Psoas muscle (tissue), 8 donors: Measurements from ENCODE around the gene ALDH3A2. TPM values are rescaled to one million over a fixed set of nuclear protein-coding genes. Genes with fewer than 3 reads are reported as not detected.
A peak's percentile ranks its signal among the peaks of the same experiment; 100 is the strongest.

Experiments used
- ATAC-seq, 4 donors: fragments of 200-7000 bp; cut with Tn5 transposase; one replicate each; pipeline ENCODE4 v1.9.1; 2020; ENCODE audit warnings: moderate library complexity in 3 of 4, mild to moderate bottlenecking in 2 of 4
- DNase-seq, 2 donors: peaks; one replicate each; pipeline ENCODE4 v3.0.0-alpha.2; 2020
- H3K27ac ChIP-seq: fragments of 200-600 bp; one replicate; pipeline ENCODE4 v1.8.0; 2022
- H3K27me3 ChIP-seq, 3 donors: fragments of 200-600 bp in 1 of 3; one replicate each; pipeline versions ENCODE4 v1.6.1 to v1.8.0; 2013 to 2022; ENCODE audit warnings: low read length in 2 of 3, mild to moderate bottlenecking in 2 of 3, moderate library complexity in 1 of 3; ENCODE audit not compliant: insufficient read depth in 3 of 3
- H3K36me3 ChIP-seq, 2 donors: fragments of 200-600 bp in 1 of 2; one replicate each; pipeline versions ENCODE4 v1.6.1 to v1.8.0; 2013 to 2022; ENCODE audit warnings: low read depth in 1 of 2, mild to moderate bottlenecking in 1 of 2, moderate library complexity in 1 of 2; ENCODE audit not compliant: insufficient read depth in 1 of 2
- H3K4me1 ChIP-seq: fragments of 200-600 bp; one replicate; pipeline ENCODE4 v1.8.0; 2022
- H3K4me3 ChIP-seq: fragments of 200-600 bp; one replicate; pipeline ENCODE4 v1.8.0; 2022; ENCODE audit warnings: mild to moderate bottlenecking
- H3K9me3 ChIP-seq: fragments of 200-600 bp; one replicate; pipeline ENCODE4 v1.8.0; 2022
- WGBS, 3 donors: extraction: QIAGEN DNeasy Blood & Tissue Kit; methylation state at CpG; one replicate each; pipeline versions ENCODE4 v1.1.6 to v1.1.7; 2013; 5-methylcytosine and 5-hydroxymethylcytosine counted together
- intact Hi-C, 2 donors: fragments of 100-400 bp; cut with DNase I; formaldehyde crosslinking; loops; one replicate each; pipeline versions ENCODE4 v1.11.0 to v1.14.2; 2022
- long read RNA-seq, 2 donors: library from polyadenylated mRNA; unstranded; transcript quantifications; one replicate each; pipeline ENCODE4 v2.0.0, GENCODE V29; 2021
- polyA plus RNA-seq, 3 donors: library from polyadenylated mRNA; stranded (reverse); fragments of 200-250 nt; gene quantifications; one replicate each; pipeline ENCODE4 v1.2.3, GENCODE V29; 2013
- total RNA-seq, 4 donors: library from RNA; stranded (reverse); fragmentation: NEBNext Ultra II Directional in 2 of 4; extraction: Animal tissue kit (Norgen Biotek cat#: 25700) in 2 of 4; gene quantifications; one replicate each; pipeline versions ENCODE4 v1.2.1 to v1.2.4, GENCODE V29; 2021 to 2023
- TF ChIP-seq, protein P1 (sequence below): fragments of 200-600 bp; IDR thresholded peaks from one replicate; pipeline ENCODE4 v1.8.0; 2022; ENCODE audit warnings: antibody characterized with exemption
- donor health status: healthy with polysubstance abuse.
- donor health status: DM: no; HTN: no; CAD: no; lungs with moderate emphysema.
- donor health status: Bipolar disorder and iron deficiency.
- donor health status: healthy.
- donor health status: DM: yes; HTN: yes; CAD: no.
- donor health status: DM: no; HTN: no; CAD: no.
- donor health status: DM: no; HTN: no; CAD: no.
- donor health status: DM: yes; HTN: yes; CAD: no.

Gene ALDH3A2
- total RNA-seq, result 100 to 1,000 TPM in 1 of 4 donors, 10 to 100 TPM in 3; 57.6 to 229 (median 86.2) TPM
- polyA plus RNA-seq, result 10 to 100 TPM; 32.9 to 78.1 (median 68.6) TPM
- long read RNA-seq, donor 1, transcript ALDH3A2-203 (11 exons, 3,640 nt), result minor isoform, 5 of 188 reads
- long read RNA-seq, donor 1, transcript ALDH3A2-210 (1 exons, 3,512 nt), result minor isoform, 13 of 188 reads
- long read RNA-seq, donor 1, transcript ALDH3A2-201 (10 exons, 3,928 nt), result major isoform, 121 of 188 reads
- long read RNA-seq, donor 1, transcript ALDH3A2-202 (11 exons, 3,828 nt), result minor isoform, 16 of 188 reads
- long read RNA-seq, donor 1, partial matches to known transcripts, result 14 of 188 reads
- long read RNA-seq, donor 1, other reads (novel, unspliced or antisense), result 15 of 188 reads
- long read RNA-seq, donor 2, transcript ALDH3A2-202 (11 exons, 3,828 nt), result minor isoform, 11 of 90 reads
- long read RNA-seq, donor 2, transcript ALDH3A2-201 (10 exons, 3,928 nt), result major isoform, 47 of 90 reads
- long read RNA-seq, donor 2, partial matches to known transcripts, result 11 of 90 reads
- long read RNA-seq, donor 2, other reads (novel, unspliced or antisense), result 13 of 90 reads

DNA sequence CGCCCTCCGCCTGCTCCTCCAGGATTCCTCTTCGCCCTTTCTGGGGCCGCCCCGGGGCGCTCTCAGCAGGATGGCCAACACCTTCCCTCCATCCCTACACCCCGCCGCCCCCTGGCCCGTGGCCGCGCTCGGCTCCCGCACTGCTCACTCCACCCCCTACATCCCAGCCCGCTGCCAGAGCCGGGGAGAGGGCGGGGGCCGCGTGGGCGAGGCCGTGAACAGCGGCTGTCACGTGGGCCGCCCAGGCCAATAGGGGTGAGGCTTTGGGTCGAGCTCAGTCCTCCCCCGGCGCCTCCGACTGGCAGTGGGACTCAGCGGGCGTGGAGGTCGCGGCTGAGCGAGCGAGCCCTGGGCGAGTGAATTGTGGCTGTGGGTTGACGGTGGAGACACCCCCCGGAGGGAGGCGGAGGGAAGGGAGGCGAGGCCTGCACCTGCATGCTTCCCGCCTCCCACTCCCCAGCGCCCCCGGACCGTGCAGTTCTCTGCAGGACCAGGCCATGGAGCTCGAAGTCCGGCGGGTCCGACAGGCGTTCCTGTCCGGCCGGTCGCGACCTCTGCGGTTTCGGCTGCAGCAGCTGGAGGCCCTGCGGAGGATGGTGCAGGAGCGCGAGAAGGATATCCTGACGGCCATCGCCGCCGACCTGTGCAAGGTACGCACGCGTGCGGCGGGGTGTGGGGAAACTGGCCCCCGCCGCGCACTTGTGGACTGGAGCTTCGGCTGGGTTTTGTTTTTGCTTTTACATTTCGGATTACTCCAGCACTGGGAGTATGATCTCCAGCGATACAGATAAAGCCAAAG is at the start of gene ALDH3A2:
ALDH3A2 (plus strand) TSS at position 277 of the 799 bp plus-strand sequence; CDS start at position 498, 221 bp downstream.
- intact Hi-C loops, result loop anchor here (2.0 to 5.0 kb wide), 4 partner anchors 104 to 136 kb away; no protein-coding TSS in a partner anchor
- Histone ChIP-seq H3K4me3 (peak within 1 kb of the TSS; percentile 84), H3K9me3 (no peaks in the 10 kb centered on the region), H3K4me1 (peaks cover 40% of the 10 kb centered on the region), H3K27me3 (no peaks in the 10 kb centered on the region), H3K27ac (peak within 1 kb of the TSS; percentile 94), H3K36me3 (peaks cover 0 to 24% of the 10 kb centered on the region in 2 donors)
- DNase-seq (peak; percentile 98), ATAC-seq (peak; percentile 96 to 98 (median 96))
- TF ChIP-seq, protein P1, sequence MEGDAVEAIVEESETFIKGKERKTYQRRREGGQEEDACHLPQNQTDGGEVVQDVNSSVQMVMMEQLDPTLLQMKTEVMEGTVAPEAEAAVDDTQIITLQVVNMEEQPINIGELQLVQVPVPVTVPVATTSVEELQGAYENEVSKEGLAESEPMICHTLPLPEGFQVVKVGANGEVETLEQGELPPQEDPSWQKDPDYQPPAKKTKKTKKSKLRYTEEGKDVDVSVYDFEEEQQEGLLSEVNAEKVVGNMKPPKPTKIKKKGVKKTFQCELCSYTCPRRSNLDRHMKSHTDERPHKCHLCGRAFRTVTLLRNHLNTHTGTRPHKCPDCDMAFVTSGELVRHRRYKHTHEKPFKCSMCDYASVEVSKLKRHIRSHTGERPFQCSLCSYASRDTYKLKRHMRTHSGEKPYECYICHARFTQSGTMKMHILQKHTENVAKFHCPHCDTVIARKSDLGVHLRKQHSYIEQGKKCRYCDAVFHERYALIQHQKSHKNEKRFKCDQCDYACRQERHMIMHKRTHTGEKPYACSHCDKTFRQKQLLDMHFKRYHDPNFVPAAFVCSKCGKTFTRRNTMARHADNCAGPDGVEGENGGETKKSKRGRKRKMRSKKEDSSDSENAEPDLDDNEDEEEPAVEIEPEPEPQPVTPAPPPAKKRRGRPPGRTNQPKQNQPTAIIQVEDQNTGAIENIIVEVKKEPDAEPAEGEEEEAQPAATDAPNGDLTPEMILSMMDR, result peak; percentile 16
- WGBS, 3 donors, result 0 to 1% (median 1%) methylated on average over 52 to 71 of the region's 71 CpGs

GRCh38 chr17:19610311-19610710 is 38.2 kb upstream of the ALDH3A2 start:
- intact Hi-C loops, result no loop called here
- TF ChIP-seq, protein P1, result no peak
- WGBS, 3 donors, result 58 to 69% (median 62%) methylated on average over 2 of the region's 2 CpGs
- DNase-seq (no peak), ATAC-seq (no peak)
- H3K9me3 ChIP-seq, result no peaks in the 10 kb centered on the region
- H3K4me3 ChIP-seq, result no peak overlapping the region
- H3K4me1 ChIP-seq, result no peaks in the 10 kb centered on the region
- no peaks in the 10 kb centered on the region for H3K36me3 ChIP-seq
- H3K27ac ChIP-seq, result no peak overlapping the region
- no peaks in the 10 kb centered on the region for H3K27me3 ChIP-seq

- intact Hi-C loops, result no loop called here
- H3K27me3 ChIP-seq, result no peaks in the 10 kb centered on the region
- H3K9me3 ChIP-seq, result no peaks in the 10 kb centered on the region
- TF ChIP-seq, protein P1, result no peak
- H3K4me1 ChIP-seq, result no peaks in the 10 kb centered on the region
- no peak for ATAC-seq
- DNase-seq, result no peak
- H3K27ac ChIP-seq, result no peak overlapping the region
- 89 to 95% (median 95%) methylated on average over 5 of the region's 5 CpGs for WGBS, 3 donors
- no peaks in the 10 kb centered on the region for H3K36me3 ChIP-seq
- H3K4me3 ChIP-seq, result no peak overlapping the region
Observed at GRCh38 chr17:19610879-19611278, 37.7 kb upstream of the ALDH3A2 start.

GRCh38 chr17:19613979-19614378 is 34.6 kb upstream of the ALDH3A2 start:
- WGBS, 3 donors, result 84 to 86% (median 85%) methylated on average over 10 of the region's 10 CpGs
- no peak overlapping the region for H3K27ac ChIP-seq
- TF ChIP-seq, protein P1, result no peak

More at GRCh38 chr17:19613979-19614378, 34.6 kb upstream of the ALDH3A2 start:
- ATAC-seq (no peak), DNase-seq (no peak)
- H3K27me3 ChIP-seq, result no peaks in the 10 kb centered on the region
- no peak overlapping the region for H3K4me3 ChIP-seq
- no peaks in the 10 kb centered on the region for H3K36me3 ChIP-seq
- intact Hi-C loops, result no loop called here
- peaks cover 15% of the 10 kb centered on the region for H3K9me3 ChIP-seq
- H3K4me1 ChIP-seq, result no peaks in the 10 kb centered on the region
